ENCODE measurements around the gene C1orf52. TPM values are rescaled to one million over a fixed set of nuclear protein-coding genes. Genes with fewer than 3 reads are reported as not detected.
A peak's percentile ranks its signal among the peaks of the same experiment; 100 is the strongest.

The C1orf52 gene
- total and polyA plus RNA-seq, 2 of the 13 experiments (the other 11 are each of a cell fraction or from before 2014, with no cell fraction given): 19.4 to 27.4 TPM

GRCh38 chr1:85307987-85308832 lies 48.7 kb upstream of the C1orf52 start (continued):
- TF ChIP-seq REPIN1 (CRISPR knock-in tag; IDR thresholded peaks at IDR 0.05; ENCODE audit: borderline replicate concordance, low read depth) (peak; percentile 55; the same call in 1 of the 2 replicates), PHF21A (CRISPR knock-in tag; IDR thresholded peaks at IDR 0.05) (0 out of 2 replicates have a peak, but pooled peaks have one; percentile 25), ZBTB46 (CRISPR knock-in tag; IDR thresholded peaks at IDR 0.05; ENCODE audit: borderline replicate concordance) (no peak), ZNF414 (CRISPR knock-in tag; IDR thresholded peaks at IDR 0.05) (0 out of 2 replicates have a peak, but pooled peaks have one; percentile 52), BHLHE40 (IDR thresholded peaks at IDR 0.05; ENCODE audit: low read length) (peak; percentile 38; the same call in 1 of the 2 replicates), HMGXB4 (CRISPR knock-in tag; IDR thresholded peaks at IDR 0.05; ENCODE audit: borderline replicate concordance in 1 of 2, low read depth in 1 of 2) (peak; percentile 92 to 96), TP53 (CRISPR knock-in tag; conservative IDR thresholded peaks at IDR 0.05) (no peak), XRCC5 (optimal IDR thresholded peaks at IDR 0.05; ENCODE audit: low read length) (peak; percentile 92), MIER3 (CRISPR knock-in tag; IDR thresholded peaks at IDR 0.05; ENCODE audit: borderline replicate concordance) (0 out of 2 replicates have a peak, but pooled peaks have one; percentile 20), RFXAP (CRISPR knock-in tag; IDR thresholded peaks at IDR 0.05; ENCODE audit: borderline replicate concordance) (no peak), LCORL (IDR thresholded peaks at IDR 0.05) (no peak), LCORL (CRISPR knock-in tag; IDR thresholded peaks at IDR 0.05) (peak; percentile 64), ZNF350 (CRISPR knock-in tag; IDR thresholded peaks at IDR 0.05; ENCODE audit: borderline replicate concordance, low read depth) (peak; percentile 60; the same call in 1 of the 2 replicates), ZNF557 (CRISPR knock-in tag; IDR thresholded peaks at IDR 0.05) (no peak), YEATS2 (CRISPR knock-in tag; IDR thresholded peaks at IDR 0.05; ENCODE audit: borderline replicate concordance) (peak; percentile 48; the same call in 1 of the 2 replicates), SAP130 (CRISPR knock-in tag; IDR thresholded peaks at IDR 0.05; ENCODE audit: low read depth) (0 out of 2 replicates have a peak, but pooled peaks have one; percentile 11), THAP11 (CRISPR knock-in tag; IDR thresholded peaks at IDR 0.05) (peak; percentile 28; the same call in 1 of the 2 replicates), SMAD3 (CRISPR knock-in tag; IDR thresholded peaks at IDR 0.05) (no peak), ZNF136 (CRISPR knock-in tag; IDR thresholded peaks at IDR 0.05; ENCODE audit: low read depth) (0 out of 2 replicates have a peak, but pooled peaks have one; percentile 61), ZNF101 (CRISPR knock-in tag; IDR thresholded peaks at IDR 0.05; ENCODE audit: borderline replicate concordance, low read depth) (no peak), NR2C2 (CRISPR knock-in tag; IDR thresholded peaks at IDR 0.05; ENCODE audit: borderline replicate concordance) (no peak), ZNF510 (CRISPR knock-in tag; IDR thresholded peaks at IDR 0.05; ENCODE audit: low read depth) (no peak), POGZ (CRISPR knock-in tag; IDR thresholded peaks at IDR 0.05) (peak; percentile 77), MEF2D (CRISPR knock-in tag; IDR thresholded peaks at IDR 0.05) (0 out of 2 replicates have a peak, but pooled peaks have one; percentile 40)

Measured in HepG2 (cell line).